HepG2 (cell line): ENCODE data around the gene SHANK2. TPM values are rescaled to one million over a fixed set of nuclear protein-coding genes. Genes with fewer than 3 reads are reported as not detected.

ENCODE experiments used
- BRCA1 ChIP-seq: sonication (generic); formaldehyde crosslinking; IDR thresholded peaks from 2 replicates; pipeline ENCODE4 v1.4.0; 2020; ENCODE audit warnings: missing genetic modification reagents
- DNMT1 ChIP-seq: sonication (generic); formaldehyde crosslinking; IDR thresholded peaks from 2 replicates; pipeline ENCODE4 v1.5.1; 2020; ENCODE audit warnings: mild to moderate bottlenecking, missing genetic modification reagents
- ERF ChIP-seq: IDR thresholded peaks from 2 replicates; pipeline ENCODE4 v1.6.1; 2018; ENCODE audit warnings: missing biosample characterization, missing genetic modification reagents
- GABPB1 ChIP-seq: IDR thresholded peaks from 2 replicates; pipeline ENCODE4 v1.6.1; 2016; ENCODE audit warnings: mild to moderate bottlenecking, missing genetic modification reagents, moderate library complexity, missing compliant biosample characterization
- GATAD2A ChIP-seq: IDR thresholded peaks from 2 replicates; pipeline ENCODE4 v1.6.1; 2016
- HOXA3 ChIP-seq: sonication (generic); formaldehyde crosslinking; IDR thresholded peaks from 2 replicates; pipeline ENCODE4 v1.5.0; 2020; ENCODE audit warnings: missing genetic modification reagents
- RCOR2 ChIP-seq: IDR thresholded peaks from 2 replicates; pipeline ENCODE4 v1.6.1; 2016; ENCODE audit warnings: missing biosample characterization, missing genetic modification reagents
- SAP130 ChIP-seq: IDR thresholded peaks from 2 replicates; pipeline ENCODE4 v1.6.1; 2016; ENCODE audit warnings: low read depth
- SOX6 ChIP-seq, 2 experiments: fragments of 450-650 bp in 1 of 2; sonication (generic) in 1 of 2; formaldehyde crosslinking in 1 of 2; IDR thresholded peaks; 2 replicates each; pipeline versions ENCODE4 v1.4.0 to v1.6.1; 2017 to 2020; ENCODE audit warnings: antibody characterized with exemption in 1 of 2, mild to moderate bottlenecking in 1 of 2, missing genetic modification reagents in 1 of 2
- ZFY ChIP-seq: sonication (generic); formaldehyde crosslinking; IDR thresholded peaks from 2 replicates; pipeline ENCODE4 v1.4.0; 2020; ENCODE audit warnings: missing genetic modification reagents
- ZNF136 ChIP-seq: sonication (generic); formaldehyde crosslinking; IDR thresholded peaks from 2 replicates; pipeline ENCODE4 v1.8.1; 2022; ENCODE audit warnings: low read depth, mild to moderate bottlenecking, moderate library complexity, missing genetic modification reagents
- ZNF234 ChIP-seq: sonication (generic); formaldehyde crosslinking; conservative IDR thresholded peaks from 2 replicates; pipeline ENCODE4 v1.5.1; 2020; ENCODE audit warnings: mild to moderate bottlenecking, missing genetic modification reagents
- ZNF281 ChIP-seq: sonication (generic); formaldehyde crosslinking; IDR thresholded peaks from 2 replicates; pipeline ENCODE4 v1.4.0; 2020; ENCODE audit warnings: missing genetic modification reagents, borderline replicate concordance
- ZNF3 ChIP-seq: IDR thresholded peaks from 2 replicates; pipeline ENCODE4 v1.7.0; 2017; ENCODE audit warnings: inconsistent platforms
- ZNF343 ChIP-seq: sonication (generic); formaldehyde crosslinking; IDR thresholded peaks from 2 replicates; pipeline ENCODE4 v1.4.0; 2020; ENCODE audit warnings: mild to moderate bottlenecking, missing genetic modification reagents
- ZNF629 ChIP-seq: sonication (generic); formaldehyde crosslinking; conservative IDR thresholded peaks from 2 replicates; pipeline ENCODE4 v1.5.0; 2020; ENCODE audit warnings: missing genetic modification reagents
- ZNF7 ChIP-seq: IDR thresholded peaks from 2 replicates; pipeline ENCODE4 v1.6.1; 2016; ENCODE audit warnings: missing biosample characterization, missing genetic modification reagents
- ZNF841 ChIP-seq: sonication (generic); formaldehyde crosslinking; IDR thresholded peaks from 2 replicates; pipeline ENCODE4 v1.8.1; 2023; ENCODE audit warnings: missing genetic modification reagents, borderline replicate concordance
- ZNF891 ChIP-seq: sonication (generic); formaldehyde crosslinking; IDR thresholded peaks from 2 replicates; pipeline ENCODE4 v1.5.0; 2020; ENCODE audit warnings: mild to moderate bottlenecking, missing genetic modification reagents
- polyA plus RNA-seq, 8 experiments: library from polyadenylated mRNA; depleted of rRNA in 3 of 8; stranded (reverse) in 7 of 8; unstranded in 1 of 8; fragments of >200 nt; fragmentation: Illumina TruSeq in 4 of 8; extraction: Trizol in 4 of 8; gene quantifications; 2 replicates each; pipeline versions ENCODE4 v1.2.1 to v1.2.3, GENCODE V29; 2011 to 2016; ENCODE audit warnings: low read depth in 4 of 8, missing spikeins in 1 of 8, mixed read lengths in 1 of 8; ENCODE audit not compliant: insufficient read depth in 1 of 8
- total RNA-seq, 5 experiments: library from RNA; depleted of rRNA; stranded (reverse); fragments of >200 nt; fragmentation: Illumina TruSeq; extraction: Trizol; gene quantifications; 2 replicates each; pipeline ENCODE4 v1.2.3, GENCODE V29; 2016; ENCODE audit warnings: low read depth in 1 of 5
- TF ChIP-seq, protein P1 (sequence below): fragments of 450-650 bp; IDR thresholded peaks from 2 replicates; pipeline ENCODE4 v1.6.1; 2016
- TF ChIP-seq, protein P2 (sequence below): sonication (generic); formaldehyde crosslinking; IDR thresholded peaks from 2 replicates; pipeline ENCODE4 v1.4.0; 2020; ENCODE audit warnings: missing genetic modification reagents
- TF ChIP-seq, protein P3 (sequence below): sonication (generic); formaldehyde crosslinking; IDR thresholded peaks from 2 replicates; pipeline ENCODE4 v1.8.1; 2023; ENCODE audit warnings: mild to moderate bottlenecking, missing genetic modification reagents, borderline replicate concordance

Gene SHANK2
- total and polyA plus RNA-seq, 2 of the 13 experiments (the other 11 are each of a cell fraction or from before 2014, with no cell fraction given): 10.2 to 13.0 TPM

DNA sequence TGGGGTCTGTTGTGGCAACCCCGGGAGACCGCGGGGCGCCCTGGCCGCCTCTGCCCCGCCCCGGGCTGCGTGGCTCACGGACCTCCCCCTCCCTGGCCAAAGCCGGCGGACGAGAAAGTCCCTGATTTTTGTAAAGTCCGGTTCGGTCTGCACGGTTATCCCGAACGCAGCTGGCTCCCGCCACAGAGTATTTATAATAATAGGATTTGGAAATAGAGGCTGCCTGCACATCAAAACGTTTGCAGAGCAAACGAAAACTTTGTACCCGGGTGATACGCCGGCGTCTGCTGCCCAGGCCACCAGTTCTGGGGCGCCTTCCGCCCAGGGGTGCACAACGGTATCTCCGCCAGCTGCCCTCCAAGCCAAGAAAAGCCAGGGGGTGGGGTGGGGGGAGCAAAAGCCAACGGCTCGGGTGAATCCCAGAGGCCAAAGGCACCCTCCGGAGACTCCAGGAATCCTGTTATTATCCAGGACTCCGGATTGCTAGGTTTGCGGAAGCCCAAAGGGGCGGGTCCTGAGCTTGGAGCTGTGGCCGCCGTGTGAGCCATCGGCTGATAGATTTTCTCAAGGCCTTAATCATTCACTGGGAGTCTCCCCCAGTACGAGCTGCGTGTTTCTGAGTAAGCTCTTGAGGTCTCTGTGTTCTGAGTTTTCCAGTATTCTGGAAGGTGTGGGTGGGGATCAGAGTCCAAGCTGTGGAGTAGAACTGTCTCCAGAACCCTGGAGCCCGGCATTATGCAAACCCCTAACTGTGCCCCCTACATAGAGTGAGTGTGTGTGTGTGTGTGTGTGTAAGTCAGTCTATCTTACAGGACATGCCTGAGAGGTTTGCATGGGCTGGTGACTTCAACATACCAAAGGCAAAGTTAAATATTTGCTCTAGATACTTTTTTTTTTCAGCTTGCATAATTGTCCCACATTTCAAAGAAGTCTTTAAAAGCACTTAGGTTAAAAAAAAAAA, 673 bp upstream of the SHANK2 start (continued):
- TF ChIP-seq, protein P1, sequence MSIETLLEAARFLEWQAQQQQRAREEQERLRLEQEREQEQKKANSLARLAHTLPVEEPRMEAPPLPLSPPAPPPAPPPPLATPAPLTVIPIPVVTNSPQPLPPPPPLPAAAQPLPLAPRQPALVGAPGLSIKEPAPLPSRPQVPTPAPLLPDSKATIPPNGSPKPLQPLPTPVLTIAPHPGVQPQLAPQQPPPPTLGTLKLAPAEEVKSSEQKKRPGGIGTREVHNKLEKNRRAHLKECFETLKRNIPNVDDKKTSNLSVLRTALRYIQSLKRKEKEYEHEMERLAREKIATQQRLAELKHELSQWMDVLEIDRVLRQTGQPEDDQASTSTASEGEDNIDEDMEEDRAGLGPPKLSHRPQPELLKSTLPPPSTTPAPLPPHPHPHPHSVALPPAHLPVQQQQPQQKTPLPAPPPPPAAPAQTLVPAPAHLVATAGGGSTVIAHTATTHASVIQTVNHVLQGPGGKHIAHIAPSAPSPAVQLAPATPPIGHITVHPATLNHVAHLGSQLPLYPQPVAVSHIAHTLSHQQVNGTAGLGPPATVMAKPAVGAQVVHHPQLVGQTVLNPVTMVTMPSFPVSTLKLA: peak; percentile 5; the same call in 1 of the 2 replicates
- TF ChIP-seq ZNF136 (CRISPR knock-in tag) (0 out of 2 replicates have a peak, but pooled peaks have one; percentile 18), DNMT1 (CRISPR knock-in tag) (no peak), GATAD2A (CRISPR knock-in tag) (peak; percentile 92), HOXA3 (CRISPR knock-in tag) (peak; percentile 75), SOX6 (IDR thresholded peaks at IDR 0.05) (no peak), SOX6 (CRISPR knock-in tag; IDR thresholded peaks at IDR 0.05) (peak; percentile 77), ZFY (CRISPR knock-in tag) (peak; percentile 56), ZNF891 (CRISPR knock-in tag) (0 out of 2 replicates have a peak, but pooled peaks have one; percentile 42), ZNF3 (CRISPR knock-in tag) (no peak), ZNF281 (CRISPR knock-in tag) (peak; percentile 53; the same call in 1 of the 2 replicates), ERF (CRISPR knock-in tag) (peak; percentile 37), ZNF234 (CRISPR knock-in tag) (0 out of 2 replicates have a peak, but pooled peaks have one; percentile 50), GABPB1 (CRISPR knock-in tag) (peak; percentile 27; the same call in 1 of the 2 replicates), RCOR2 (CRISPR knock-in tag) (0 out of 2 replicates have a peak, but pooled peaks have one; percentile 48), ZNF841 (CRISPR knock-in tag) (no peak), ZNF629 (CRISPR knock-in tag) (0 out of 2 replicates have a peak, but pooled peaks have one; percentile 27), SAP130 (peak; percentile 85), ZNF343 (0 out of 2 replicates have a peak, but pooled peaks have one; percentile 38), ZNF7 (CRISPR knock-in tag) (no peak), BRCA1 (CRISPR knock-in tag) (0 out of 2 replicates have a peak, but pooled peaks have one; percentile 58)
- TF ChIP-seq, protein P2, sequence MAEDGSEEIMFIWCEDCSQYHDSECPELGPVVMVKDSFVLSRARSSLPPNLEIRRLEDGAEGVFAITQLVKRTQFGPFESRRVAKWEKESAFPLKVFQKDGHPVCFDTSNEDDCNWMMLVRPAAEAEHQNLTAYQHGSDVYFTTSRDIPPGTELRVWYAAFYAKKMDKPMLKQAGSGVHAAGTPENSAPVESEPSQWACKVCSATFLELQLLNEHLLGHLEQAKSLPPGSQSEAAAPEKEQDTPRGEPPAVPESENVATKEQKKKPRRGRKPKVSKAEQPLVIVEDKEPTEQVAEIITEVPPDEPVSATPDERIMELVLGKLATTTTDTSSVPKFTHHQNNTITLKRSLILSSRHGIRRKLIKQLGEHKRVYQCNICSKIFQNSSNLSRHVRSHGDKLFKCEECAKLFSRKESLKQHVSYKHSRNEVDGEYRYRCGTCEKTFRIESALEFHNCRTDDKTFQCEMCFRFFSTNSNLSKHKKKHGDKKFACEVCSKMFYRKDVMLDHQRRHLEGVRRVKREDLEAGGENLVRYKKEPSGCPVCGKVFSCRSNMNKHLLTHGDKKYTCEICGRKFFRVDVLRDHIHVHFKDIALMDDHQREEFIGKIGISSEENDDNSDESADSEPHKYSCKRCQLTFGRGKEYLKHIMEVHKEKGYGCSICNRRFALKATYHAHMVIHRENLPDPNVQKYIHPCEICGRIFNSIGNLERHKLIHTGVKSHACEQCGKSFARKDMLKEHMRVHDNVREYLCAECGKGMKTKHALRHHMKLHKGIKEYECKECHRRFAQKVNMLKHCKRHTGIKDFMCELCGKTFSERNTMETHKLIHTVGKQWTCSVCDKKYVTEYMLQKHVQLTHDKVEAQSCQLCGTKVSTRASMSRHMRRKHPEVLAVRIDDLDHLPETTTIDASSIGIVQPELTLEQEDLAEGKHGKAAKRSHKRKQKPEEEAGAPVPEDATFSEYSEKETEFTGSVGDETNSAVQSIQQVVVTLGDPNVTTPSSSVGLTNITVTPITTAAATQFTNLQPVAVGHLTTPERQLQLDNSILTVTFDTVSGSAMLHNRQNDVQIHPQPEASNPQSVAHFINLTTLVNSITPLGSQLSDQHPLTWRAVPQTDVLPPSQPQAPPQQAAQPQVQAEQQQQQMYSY: peak; percentile 88
- TF ChIP-seq, protein P3, sequence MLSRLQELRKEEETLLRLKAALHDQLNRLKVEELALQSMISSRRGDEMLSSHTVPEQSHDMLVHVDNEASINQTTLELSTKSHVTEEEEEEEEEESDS (CRISPR knock-in tag): no peak
